IMR-90 (cell line): ENCODE results near the gene CAP2. TPM values are rescaled to one million over a fixed set of nuclear protein-coding genes. Genes with fewer than 3 reads are reported as not detected.

ENCODE experiments used
- ATAC-seq: fragments of 200-7000 bp; cut with Tn5 transposase; 2 replicates; pipeline ENCODE4 v1.9.1; 2020; ENCODE audit warnings: low read depth, mild to moderate bottlenecking, moderate library complexity
- BruUV-seq: library from RNA; stranded (reverse); fragments of 400-500 nt; replicated peaks from 2 replicates; lab custom pipeline; 2021; lab: Mats Ljungman, UMichigan
- CTCF ChIA-PET: fragments of 300-600 bp; formaldehyde crosslinking; extraction: SDS; loops from one replicate; lab custom pipeline; 2021; ENCODE audit warnings: antibody characterized with exemption; lab: Yijun Ruan, JAX
- POLR2A ChIA-PET: fragments of 300-600 bp; sonication (Branson Sonifier 250); formaldehyde crosslinking; loops from one replicate; lab custom pipeline; 2022; ENCODE audit warnings: antibody characterized with exemption; ENCODE audit not compliant: unreplicated experiment; lab: Charles Lee
- DNase-seq: peaks from one replicate; pipeline ENCODE4 v3.0.0; 2013
- H2AFZ ChIP-seq: replicated peaks from 2 replicates; pipeline ENCODE3; 2013; ENCODE audit warnings: low read length, mild to moderate bottlenecking; ENCODE audit not compliant: poor library complexity
- H2AK5ac ChIP-seq: 2 replicates; pipeline ENCODE4 v1.6.1; 2013; ENCODE audit warnings: low read depth, low read length, inconsistent platforms
- H2AK9ac ChIP-seq: replicated peaks from 2 replicates; pipeline ENCODE3; 2013; ENCODE audit warnings: mild to moderate bottlenecking, low read depth, low read length, moderate library complexity; ENCODE audit not compliant: poor library complexity
- H2BK120ac ChIP-seq: 2 replicates; pipeline ENCODE4 v1.6.1; 2013; ENCODE audit warnings: low read depth, low read length, inconsistent platforms
- H2BK15ac ChIP-seq: 3 replicates; pipeline ENCODE4 v1.6.1; 2013; ENCODE audit warnings: low read depth, low read length, inconsistent platforms
- H2BK20ac ChIP-seq: 2 replicates; pipeline ENCODE4 v1.6.1; 2013; ENCODE audit warnings: low read depth, mild to moderate bottlenecking, inconsistent platforms, low read length, moderate library complexity
- H2BK5ac ChIP-seq: 2 replicates; pipeline ENCODE4 v1.6.1; 2013; ENCODE audit warnings: mild to moderate bottlenecking, low read depth, low read length, inconsistent platforms; ENCODE audit not compliant: poor library complexity, severe bottlenecking
- H3K14ac ChIP-seq: replicated peaks from 2 replicates; pipeline ENCODE4 v1.6.1; 2013; ENCODE audit warnings: low read depth, low read length, inconsistent platforms
- H3K18ac ChIP-seq: 2 replicates; pipeline ENCODE4 v1.6.1; 2013; ENCODE audit warnings: low read depth, low read length, control low read depth
- H3K23ac ChIP-seq: 2 replicates; pipeline ENCODE4 v1.6.1; 2013; ENCODE audit warnings: low read depth, low read length, inconsistent platforms
- H3K27ac ChIP-seq: 2 replicates; pipeline ENCODE4 v1.5.1; 2013; ENCODE audit warnings: mild to moderate bottlenecking, control low read depth, low read length; ENCODE audit not compliant: insufficient read depth
- H3K27me3 ChIP-seq: 2 replicates; pipeline ENCODE4 v1.6.1; 2013; ENCODE audit warnings: low read length; ENCODE audit not compliant: control insufficient read depth, insufficient read depth
- H3K36me3 ChIP-seq: 2 replicates; pipeline ENCODE4 v1.6.1; 2013; ENCODE audit warnings: low read length, mixed read lengths; ENCODE audit not compliant: control insufficient read depth, insufficient read depth
- H3K4ac ChIP-seq: 2 replicates; pipeline ENCODE4 v1.6.1; 2013; ENCODE audit warnings: low read depth, low read length, inconsistent platforms
- H3K4me1 ChIP-seq: 2 replicates; pipeline ENCODE4 v1.6.1; 2013; ENCODE audit warnings: low read length, mixed read lengths; ENCODE audit not compliant: control insufficient read depth, insufficient read depth
- H3K4me2 ChIP-seq: 2 replicates; pipeline ENCODE4 v1.6.1; 2013; ENCODE audit warnings: low read depth, mild to moderate bottlenecking, control low read depth, low read length, moderate library complexity
- H3K4me3 ChIP-seq: 2 replicates; pipeline ENCODE4 v1.5.1; 2013; ENCODE audit warnings: low read depth, mild to moderate bottlenecking, control low read depth, low read length, moderate library complexity; ENCODE audit not compliant: insufficient read depth
- H3K56ac ChIP-seq: 2 replicates; pipeline ENCODE4 v1.6.1; 2013; ENCODE audit warnings: low read length, inconsistent platforms; ENCODE audit not compliant: insufficient read depth; ENCODE audit errors: extremely low read depth
- H3K79me1 ChIP-seq, 2 experiments: 2 replicates each; pipeline ENCODE4 v1.6.1; 2013; ENCODE audit warnings: low read length in 2 of 2, inconsistent platforms in 1 of 2, low read depth in 1 of 2
- H3K9ac ChIP-seq: 2 replicates; pipeline ENCODE4 v1.6.1; 2013; ENCODE audit warnings: low read depth, low read length, control low read depth
- H3K9me1 ChIP-seq: 2 replicates; pipeline ENCODE4 v1.6.1; 2013; ENCODE audit warnings: low read length, inconsistent platforms; ENCODE audit not compliant: insufficient read depth
- H3K9me3 ChIP-seq: 2 replicates; pipeline ENCODE4 v1.6.1; 2013; ENCODE audit warnings: low read length; ENCODE audit not compliant: control insufficient read depth, insufficient read depth
- H4K20me1 ChIP-seq: 2 replicates; pipeline ENCODE4 v1.6.1; 2013; ENCODE audit warnings: low read length, inconsistent platforms; ENCODE audit not compliant: insufficient read depth
- H4K5ac ChIP-seq: 2 replicates; pipeline ENCODE4 v1.6.1; 2013; ENCODE audit warnings: mild to moderate bottlenecking, low read depth, low read length, control low read depth
- H4K8ac ChIP-seq, 2 experiments: 2 replicates each; pipeline ENCODE4 v1.6.1; 2013; ENCODE audit warnings: low read depth in 2 of 2, low read length in 2 of 2, control low read depth in 1 of 2, inconsistent platforms in 1 of 2
- H4K91ac ChIP-seq: 2 replicates; pipeline ENCODE4 v1.6.1; 2013; ENCODE audit warnings: low read depth, low read length, inconsistent platforms; ENCODE audit not compliant: insufficient read depth
- BHLHE40 ChIP-seq: fragments of 150-350 bp; IDR thresholded peaks from 2 replicates; pipeline ENCODE4 v1.6.1; 2016; ENCODE audit warnings: mild to moderate bottlenecking, low read depth, low read length
- CEBPB ChIP-seq: IDR thresholded peaks from 2 replicates; pipeline ENCODE4 v1.6.1; 2012; ENCODE audit warnings: low read depth, low read length, improper control_type of control experiment
- CHD1 ChIP-seq: IDR thresholded peaks from 2 replicates; pipeline ENCODE4 v1.6.1; 2012; ENCODE audit warnings: low read depth, low read length, improper control_type of control experiment
- CTCF ChIP-seq: conservative IDR thresholded peaks from 2 replicates; pipeline ENCODE4 v1.5.1; 2012; ENCODE audit warnings: mild to moderate bottlenecking, low read depth, low read length, improper control_type of control experiment
- ELK1 ChIP-seq: fragments of 150-350 bp; IDR thresholded peaks from 2 replicates; pipeline ENCODE4 v1.6.1; 2016; ENCODE audit warnings: low read depth, mild to moderate bottlenecking, low read length, moderate library complexity, borderline replicate concordance
- MAFK ChIP-seq: IDR thresholded peaks from 2 replicates; pipeline ENCODE4 v1.6.1; 2012; ENCODE audit warnings: low read depth, low read length, improper control_type of control experiment
- MAZ ChIP-seq: IDR thresholded peaks from 2 replicates; pipeline ENCODE4 v1.6.1; 2012; ENCODE audit warnings: low read depth, mild to moderate bottlenecking, low read length, improper control_type of control experiment, moderate library complexity, borderline replicate concordance
- MXI1 ChIP-seq: IDR thresholded peaks from 2 replicates; pipeline ENCODE4 v1.6.1; 2012; ENCODE audit warnings: low read depth, mild to moderate bottlenecking, low read length, moderate library complexity, borderline replicate concordance
- NFE2L2 ChIP-seq: fragments of 150-350 bp; IDR thresholded peaks from 2 replicates; pipeline ENCODE4 v1.6.1; 2016; ENCODE audit warnings: low read depth, mild to moderate bottlenecking, low read length
- POLR2A ChIP-seq: IDR thresholded peaks from 2 replicates; pipeline ENCODE4 v1.6.1; 2012; ENCODE audit warnings: mild to moderate bottlenecking, low read depth, low read length
- RAD21 ChIP-seq: IDR thresholded peaks from 2 replicates; pipeline ENCODE4 v1.6.1; 2012; ENCODE audit warnings: low read length, improper control_type of control experiment
- RCOR1 ChIP-seq: IDR thresholded peaks from 2 replicates; pipeline ENCODE4 v1.6.1; 2012; ENCODE audit warnings: mild to moderate bottlenecking, low read length, improper control_type of control experiment; ENCODE audit not compliant: insufficient replicate concordance
- RFX5 ChIP-seq: IDR thresholded peaks from 2 replicates; pipeline ENCODE4 v1.8.0; 2012; ENCODE audit warnings: low read depth, mild to moderate bottlenecking, low read length, moderate library complexity
- SMC3 ChIP-seq: fragments of 150-350 bp; IDR thresholded peaks from 2 replicates; pipeline ENCODE4 v1.6.1; 2016; ENCODE audit warnings: low read depth, mild to moderate bottlenecking, antibody characterized with exemption, low read length, moderate library complexity
- USF2 ChIP-seq: fragments of 150-350 bp; IDR thresholded peaks from 2 replicates; pipeline ENCODE4 v1.6.1; 2017; ENCODE audit warnings: mild to moderate bottlenecking, antibody characterized with exemption, low read length, low read depth
- WGBS, 2 experiments: methylation state at CpG; one replicate each; pipeline versions ENCODE4 v1.1.5 to v1.1.7; 2013; ENCODE audit warnings: missing lambda C conversion rate in 2 of 2; ENCODE audit not compliant: insufficient read length in 1 of 2; ENCODE audit errors: extremely low coverage in 2 of 2; 5-methylcytosine and 5-hydroxymethylcytosine counted together
- dilution Hi-C: fragments of 300-500 bp; cut with HindIII; formaldehyde crosslinking; loops from one replicate; pipeline ENCODE4 v1.14.3; 2018; ENCODE audit warnings: low sequenced_read_pairs; ENCODE audit not compliant: unreplicated experiment
- in situ Hi-C: fragments of 300-500 bp; cut with MboI; formaldehyde crosslinking; loops from 3 replicates; pipeline ENCODE4 v1.14.3; 2019; ENCODE audit warnings: low sequenced_read_pairs, inconsistent platforms, mixed read lengths
- intact Hi-C: fragments of 100-400 bp; cut with micrococcal nuclease; formaldehyde crosslinking; loops from 2 replicates; pipeline ENCODE4 v1.10.0; 2022
- polyA plus RNA-seq, 3 experiments: library from polyadenylated mRNA; depleted of rRNA; stranded (reverse); fragments of >200 nt; gene quantifications; 2 replicates each; pipeline ENCODE4 v1.2.3, GENCODE V29; 2012; ENCODE audit warnings: low replicate concordance in 1 of 3
- total RNA-seq: library from RNA; depleted of rRNA; stranded (reverse); fragments of >200 nt; gene quantifications from 2 replicates; pipeline ENCODE4 v1.2.3, GENCODE V29; 2012

CAP2 gene
- total and polyA plus RNA-seq, 2 of the 4 experiments (the other 2 are of a cell fraction): 14.5 to 27.5 TPM

- peak; percentile 88 for DNase-seq
- TF ChIP-seq SMC3 (no peak; the same call in 1 of the 2 replicates), CHD1 (no peak), CTCF (no peak), POLR2A (no peak), MXI1 (0 out of 2 replicates have a peak, but pooled peaks have one; percentile 37), BHLHE40 (peak; percentile 56), RAD21 (no peak), RCOR1 (peak; percentile 97), MAFK (no peak), CEBPB (no peak), NFE2L2 (no peak), MAZ (no peak), USF2 (no peak), ELK1 (no peak), RFX5 (no peak)
Measured at GRCh38 chr6:17429383-17430061, 36.1 kb downstream of the CAP2 start.

More at GRCh38 chr6:17429383-17430061, 36.1 kb downstream of the CAP2 start:
- CTCF ChIA-PET: interaction anchor here (0.6 to 0.9 kb wide), 3 partner anchors 45 to 95 kb away, joined by 3 to 4 read pairs (median 3); no protein-coding TSS in a partner anchor
- peak; percentile 78 for ATAC-seq
- Histone ChIP-seq H2BK20ac (no peak overlapping the region), H3K4me3 (no peak overlapping the region), H4K5ac (no peak overlapping the region), H2BK15ac (no peak overlapping the region), H2BK120ac (no peak overlapping the region), H3K4me1 (peaks cover 9% of the 10 kb centered on the region), H3K27ac (no peak overlapping the region), H2BK5ac (peak overlapping the region; percentile 26), H3K18ac (no peak overlapping the region), H3K9me3 (no peaks in the 10 kb centered on the region), H2AK9ac (no peak overlapping the region), H4K8ac (no peak overlapping the region), H4K91ac (no peak overlapping the region), H3K9me1 (peaks cover 7% of the 10 kb centered on the region; the same call in 1 of the 2 replicates), H3K4ac (no peak overlapping the region), H2AK5ac (no peak overlapping the region), H3K56ac (no peak overlapping the region), H3K79me1 (peaks cover 4 to 28% of the 10 kb centered on the region in 2 experiments; a peak in 3 of 4 replicates), H3K14ac (no peak overlapping the region), H3K23ac (no peak overlapping the region), H3K36me3 (peaks cover 14% of the 10 kb centered on the region), H3K9ac (no peak overlapping the region), H2AFZ (no peak overlapping the region), H3K4me2 (peak overlapping the region; percentile 35; the same call in 1 of the 2 replicates), H4K20me1 (peaks cover 12% of the 10 kb centered on the region; the same call in 1 of the 2 replicates), H3K27me3 (no peaks in the 10 kb centered on the region)
- in situ Hi-C loops (no loop called here), dilution Hi-C loops (no loop called here), intact Hi-C loops (no loop called here)
- no TSS peak for BruUV-seq
- POLR2A ChIA-PET: no interaction called here
- WGBS, 2 experiments: no CpG with 5 or more reads among the region's 3 CpGs
